ENCODE measurements around the gene SBK2.
"Not testable (repeated sequence)": the region's sequence is repeated elsewhere in the genome, so short reads cannot be mapped to it uniquely, and the experiment has no call there.

DNA sequence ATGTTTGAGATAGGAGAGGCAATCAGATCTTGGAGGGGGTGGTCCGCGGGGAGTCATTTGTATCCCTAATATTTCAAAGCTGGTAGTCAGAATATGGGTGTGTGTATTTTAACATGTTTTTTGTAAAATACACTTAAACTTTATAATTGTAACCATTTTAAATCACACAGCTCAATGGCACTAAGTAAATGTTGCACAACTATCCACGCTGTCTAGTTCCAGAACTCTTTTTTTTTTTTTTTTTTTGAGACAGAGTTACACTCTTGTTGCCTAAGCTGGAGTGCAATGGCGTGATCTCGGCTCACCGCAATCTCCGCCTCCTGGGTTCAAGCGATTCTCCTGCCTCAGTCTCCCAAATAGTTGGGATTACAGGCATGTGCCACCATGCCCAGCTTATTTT lies 47.0 kb upstream of the SBK2 start:
- TF ChIP-seq, protein P1, sequence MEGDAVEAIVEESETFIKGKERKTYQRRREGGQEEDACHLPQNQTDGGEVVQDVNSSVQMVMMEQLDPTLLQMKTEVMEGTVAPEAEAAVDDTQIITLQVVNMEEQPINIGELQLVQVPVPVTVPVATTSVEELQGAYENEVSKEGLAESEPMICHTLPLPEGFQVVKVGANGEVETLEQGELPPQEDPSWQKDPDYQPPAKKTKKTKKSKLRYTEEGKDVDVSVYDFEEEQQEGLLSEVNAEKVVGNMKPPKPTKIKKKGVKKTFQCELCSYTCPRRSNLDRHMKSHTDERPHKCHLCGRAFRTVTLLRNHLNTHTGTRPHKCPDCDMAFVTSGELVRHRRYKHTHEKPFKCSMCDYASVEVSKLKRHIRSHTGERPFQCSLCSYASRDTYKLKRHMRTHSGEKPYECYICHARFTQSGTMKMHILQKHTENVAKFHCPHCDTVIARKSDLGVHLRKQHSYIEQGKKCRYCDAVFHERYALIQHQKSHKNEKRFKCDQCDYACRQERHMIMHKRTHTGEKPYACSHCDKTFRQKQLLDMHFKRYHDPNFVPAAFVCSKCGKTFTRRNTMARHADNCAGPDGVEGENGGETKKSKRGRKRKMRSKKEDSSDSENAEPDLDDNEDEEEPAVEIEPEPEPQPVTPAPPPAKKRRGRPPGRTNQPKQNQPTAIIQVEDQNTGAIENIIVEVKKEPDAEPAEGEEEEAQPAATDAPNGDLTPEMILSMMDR (IDR thresholded peaks at IDR 0.05; ENCODE audit: insufficient read depth, low read length, poor library complexity, severe bottlenecking), result not testable (repeated sequence)
- TF ChIP-seq EZH2phosphoT487 (conservative IDR thresholded peaks at IDR 0.05; ENCODE audit: low read length), result not testable (repeated sequence)
